NB4 (cell line): Measurements from ENCODE around the gene NR1H2.

Experiments
- CTCF ChIP-seq: IDR thresholded peaks from one replicate; pipeline ENCODE4 v1.5.1; 2012; ENCODE audit warnings: low read depth, low read length
- MAX ChIP-seq: IDR thresholded peaks from 2 replicates; pipeline ENCODE4 v1.6.1; 2011; ENCODE audit warnings: low read depth, low read length
- MYC ChIP-seq: IDR thresholded peaks from 2 replicates; pipeline ENCODE4 v1.6.1; 2011; ENCODE audit warnings: low read depth, low read length
- POLR2A ChIP-seq: IDR thresholded peaks from 2 replicates; pipeline ENCODE4 v1.6.1; 2011; ENCODE audit warnings: mild to moderate bottlenecking; ENCODE audit not compliant: insufficient read length; ENCODE audit errors: extremely low read depth

GRCh38 chr19:50328873-50329145 is 47.4 kb upstream of the NR1H2 start:
- TF ChIP-seq CTCF (no peak), POLR2A (no peak), MAX (no peak), MYC (no peak)
